MM.1S (cell line): ENCODE data around the gene PDK4.

Experiments
- EZH2 ChIP-seq: fragments of 300-600 bp; sonication (generic); optimal IDR thresholded peaks from 2 replicates; pipeline ENCODE3; 2017; ENCODE audit warnings: low read depth, mild to moderate bottlenecking, antibody characterized with exemption, low read length, mixed read lengths
- TF ChIP-seq, protein P1 (sequence below): fragments of 300-600 bp; sonication (generic); IDR thresholded peaks from 2 replicates; pipeline ENCODE4 v1.5.1; 2016; ENCODE audit warnings: antibody characterized with exemption, low read length, mixed read lengths

DNA sequence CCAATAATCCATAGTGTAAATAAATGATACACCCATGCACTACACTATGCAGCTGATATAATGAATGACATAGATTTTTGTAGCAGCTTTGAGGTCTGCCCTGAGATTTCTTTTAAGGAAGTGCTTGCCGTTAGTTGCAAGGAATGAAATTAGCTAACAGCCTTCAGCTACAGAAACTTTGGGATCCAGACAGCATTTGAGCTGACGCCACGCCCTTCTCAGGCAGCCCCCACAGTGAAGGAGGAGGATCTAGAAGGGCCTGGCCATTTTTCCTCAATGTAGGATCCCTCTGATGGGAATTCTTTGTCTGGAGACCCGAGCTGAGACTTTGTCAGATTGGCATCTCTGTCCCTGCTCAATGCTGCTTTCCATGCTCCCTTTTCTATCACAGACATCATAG lies 6.1 kb upstream of the PDK4 start:
- TF ChIP-seq, protein P1, sequence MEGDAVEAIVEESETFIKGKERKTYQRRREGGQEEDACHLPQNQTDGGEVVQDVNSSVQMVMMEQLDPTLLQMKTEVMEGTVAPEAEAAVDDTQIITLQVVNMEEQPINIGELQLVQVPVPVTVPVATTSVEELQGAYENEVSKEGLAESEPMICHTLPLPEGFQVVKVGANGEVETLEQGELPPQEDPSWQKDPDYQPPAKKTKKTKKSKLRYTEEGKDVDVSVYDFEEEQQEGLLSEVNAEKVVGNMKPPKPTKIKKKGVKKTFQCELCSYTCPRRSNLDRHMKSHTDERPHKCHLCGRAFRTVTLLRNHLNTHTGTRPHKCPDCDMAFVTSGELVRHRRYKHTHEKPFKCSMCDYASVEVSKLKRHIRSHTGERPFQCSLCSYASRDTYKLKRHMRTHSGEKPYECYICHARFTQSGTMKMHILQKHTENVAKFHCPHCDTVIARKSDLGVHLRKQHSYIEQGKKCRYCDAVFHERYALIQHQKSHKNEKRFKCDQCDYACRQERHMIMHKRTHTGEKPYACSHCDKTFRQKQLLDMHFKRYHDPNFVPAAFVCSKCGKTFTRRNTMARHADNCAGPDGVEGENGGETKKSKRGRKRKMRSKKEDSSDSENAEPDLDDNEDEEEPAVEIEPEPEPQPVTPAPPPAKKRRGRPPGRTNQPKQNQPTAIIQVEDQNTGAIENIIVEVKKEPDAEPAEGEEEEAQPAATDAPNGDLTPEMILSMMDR: no peak
- TF ChIP-seq EZH2: no peak
